Mesodermal cell (in vitro differentiated cells): ENCODE data around the gene SIGLEC6.

ENCODE experiments used
- H3K27ac ChIP-seq: 2 replicates; pipeline ENCODE4 v1.7.0; 2013; ENCODE audit warnings: mild to moderate bottlenecking, low read depth, low read length, moderate library complexity; ENCODE audit not compliant: severe bottlenecking
- H3K36me3 ChIP-seq: 2 replicates; pipeline ENCODE4 v1.7.1; 2013; ENCODE audit warnings: mild to moderate bottlenecking, low read length, moderate library complexity; ENCODE audit not compliant: control insufficient read depth, insufficient read depth
- H3K4me1 ChIP-seq: one replicate; pipeline ENCODE4 v1.7.1; 2013; ENCODE audit warnings: mild to moderate bottlenecking, low read length; ENCODE audit not compliant: insufficient read depth, control insufficient read depth, poor library complexity, severe bottlenecking
- H3K4me3 ChIP-seq: 2 replicates; pipeline ENCODE4 v1.7.0; 2013; ENCODE audit warnings: low read length, control low read depth, mild to moderate bottlenecking; ENCODE audit not compliant: insufficient read depth, poor library complexity, severe bottlenecking; ENCODE audit errors: extremely low read depth
- H3K9me3 ChIP-seq: 2 replicates; pipeline ENCODE4 v1.7.1; 2013; ENCODE audit warnings: mild to moderate bottlenecking, low read length, moderate library complexity; ENCODE audit not compliant: control insufficient read depth
- WGBS, 2 experiments: methylation state at CpG; one replicate each; pipeline ENCODE4 v1.1.5; 2013; ENCODE audit warnings: missing lambda C conversion rate in 2 of 2; ENCODE audit not compliant: insufficient coverage in 2 of 2; 5-methylcytosine and 5-hydroxymethylcytosine counted together

The SIGLEC6 gene

GRCh38 chr19:51490676-51491075 lies 40.8 kb downstream of the SIGLEC6 start:
- H3K4me1 ChIP-seq = no peaks in the 10 kb centered on the region
- H3K27ac ChIP-seq = no peak overlapping the region
- no peak overlapping the region for H3K4me3 ChIP-seq
- no peaks in the 10 kb centered on the region for H3K9me3 ChIP-seq
- no peaks in the 10 kb centered on the region for H3K36me3 ChIP-seq
- WGBS, 2 experiments = 73 to 74% methylated on average over 12 to 14 of the region's 14 CpGs

- no peaks in the 10 kb centered on the region for H3K9me3 ChIP-seq
- H3K27ac ChIP-seq = no peak overlapping the region
- H3K36me3 ChIP-seq = no peaks in the 10 kb centered on the region
- 20 to 60% methylated on average over 1 of the region's 2 CpGs for WGBS, 2 experiments
- no peaks in the 10 kb centered on the region for H3K4me1 ChIP-seq
- no peak overlapping the region for H3K4me3 ChIP-seq
Observed at GRCh38 chr19:51489113-51489512, 42.4 kb downstream of the SIGLEC6 start.

- H3K36me3 ChIP-seq = no peaks in the 10 kb centered on the region
Observed at GRCh38 chr19:51488491-51488890, 43.0 kb downstream of the SIGLEC6 start.

GRCh38 chr19:51485960-51486660 lies 45.4 kb downstream of the SIGLEC6 start:
- no peak overlapping the region for H3K27ac ChIP-seq
- no peaks in the 10 kb centered on the region for H3K4me1 ChIP-seq
- 66 to 68% methylated on average over 4 to 5 of the region's 5 CpGs for WGBS, 2 experiments
- no peaks in the 10 kb centered on the region for H3K9me3 ChIP-seq
- H3K36me3 ChIP-seq = no peaks in the 10 kb centered on the region
- no peak overlapping the region for H3K4me3 ChIP-seq

More at GRCh38 chr19:51488491-51488890, 43.0 kb downstream of the SIGLEC6 start:
- Histone ChIP-seq H3K9me3 (no peaks in the 10 kb centered on the region), H3K4me1 (no peaks in the 10 kb centered on the region), H3K27ac (no peak overlapping the region), H3K4me3 (no peak overlapping the region)
- WGBS, 2 experiments = 60% methylated on average over 2 of the region's 3 CpGs; no CpG with 5 or more reads in 1 of the 2 experiments

- 47 to 49% methylated on average over 7 of the region's 8 CpGs for WGBS, 2 experiments
- Histone ChIP-seq H3K4me3 (no peak overlapping the region), H3K27ac (no peak overlapping the region), H3K4me1 (no peaks in the 10 kb centered on the region), H3K9me3 (no peaks in the 10 kb centered on the region), H3K36me3 (no peaks in the 10 kb centered on the region)
Observed at GRCh38 chr19:51480590-51480989, 50.9 kb downstream of the SIGLEC6 start.

- Histone ChIP-seq H3K4me1 (no peaks in the 10 kb centered on the region), H3K9me3 (no peaks in the 10 kb centered on the region), H3K27ac (no peak overlapping the region), H3K4me3 (no peak overlapping the region), H3K36me3 (no peaks in the 10 kb centered on the region)
- 71 to 75% methylated on average over 12 of the region's 12 CpGs for WGBS, 2 experiments
Observed at GRCh38 chr19:51479531-51480331, 51.7 kb downstream of the SIGLEC6 start.

GRCh38 chr19:51478381-51479234 lies 52.9 kb downstream of the SIGLEC6 start, which contains the start of gene CEACAM18:
TSS of gene CEACAM18 (plus strand) at chr19:51478539.
- H3K27ac ChIP-seq = no peak within 1 kb of the TSS
- WGBS, 2 experiments = 40 to 51% methylated on average over 2 to 4 of the region's 17 CpGs

GRCh38 chr19:51477344-51477743 lies 54.1 kb downstream of the SIGLEC6 start:
- WGBS, 2 experiments = 64 to 69% methylated on average over 5 of the region's 5 CpGs

More at GRCh38 chr19:51478381-51479234, 52.9 kb downstream of the SIGLEC6 start, which contains the start of gene CEACAM18:
- no peak within 1 kb of the TSS for H3K4me3 ChIP-seq
- no peaks in the 10 kb centered on the region for H3K9me3 ChIP-seq
- no peaks in the 10 kb centered on the region for H3K36me3 ChIP-seq
- H3K4me1 ChIP-seq = no peaks in the 10 kb centered on the region

GRCh38 chr19:51476164-51476563 lies 55.3 kb downstream of the SIGLEC6 start:
- 90% methylated on average over 3 of the region's 3 CpGs; no CpG with 5 or more reads in 1 of the 2 experiments for WGBS, 2 experiments
- no peak overlapping the region for H3K4me3 ChIP-seq
- H3K27ac ChIP-seq = no peak overlapping the region
- no peaks in the 10 kb centered on the region for H3K9me3 ChIP-seq
- H3K36me3 ChIP-seq = no peaks in the 10 kb centered on the region
- no peaks in the 10 kb centered on the region for H3K4me1 ChIP-seq

More at GRCh38 chr19:51477344-51477743, 54.1 kb downstream of the SIGLEC6 start:
- H3K4me1 ChIP-seq = no peaks in the 10 kb centered on the region
- no peak overlapping the region for H3K27ac ChIP-seq
- H3K36me3 ChIP-seq = no peaks in the 10 kb centered on the region
- H3K4me3 ChIP-seq = no peak overlapping the region
- H3K9me3 ChIP-seq = no peaks in the 10 kb centered on the region

GRCh38 chr19:51473009-51473707 lies 58.3 kb downstream of the SIGLEC6 start:
- Histone ChIP-seq H3K27ac (no peak overlapping the region), H3K9me3 (no peaks in the 10 kb centered on the region), H3K4me3 (no peak overlapping the region), H3K36me3 (no peaks in the 10 kb centered on the region), H3K4me1 (peaks cover 1% of the 10 kb centered on the region)
- WGBS, 2 experiments = 56 to 64% methylated on average over 4 of the region's 7 CpGs
